SK-MEL-5 (cell line): Measurements from ENCODE around the gene SLC25A23. TPM values are rescaled to one million over a fixed set of nuclear protein-coding genes. Genes with fewer than 3 reads are reported as not detected.
"Not testable (repeated sequence)": the region's sequence is repeated elsewhere in the genome, so short reads cannot be mapped to it uniquely, and the experiment has no call there.

Experiments used
- DNase-seq: peaks from one replicate; pipeline ENCODE4 v3.0.0-alpha.2; 2016; ENCODE audit warnings: low read depth, low spot score
- in situ Hi-C: cut with HindIII; loops from 2 replicates; pipeline ENCODE4 v1.10.0; 2016; ENCODE audit warnings: low sequenced_read_pairs, high pct_unique_total_duplicates, low pct_unique_long_range_greater_than_20kb
- total RNA-seq: library from RNA; depleted of rRNA; stranded (reverse); fragments of >200 nt; shearing (Covaris generic); gene quantifications from 2 replicates; pipeline ENCODE4 v1.2.3, GENCODE V29; 2014

Gene SLC25A23
- total RNA-seq, 1 experiment from 2014 or later: 49.6 TPM

DNA sequence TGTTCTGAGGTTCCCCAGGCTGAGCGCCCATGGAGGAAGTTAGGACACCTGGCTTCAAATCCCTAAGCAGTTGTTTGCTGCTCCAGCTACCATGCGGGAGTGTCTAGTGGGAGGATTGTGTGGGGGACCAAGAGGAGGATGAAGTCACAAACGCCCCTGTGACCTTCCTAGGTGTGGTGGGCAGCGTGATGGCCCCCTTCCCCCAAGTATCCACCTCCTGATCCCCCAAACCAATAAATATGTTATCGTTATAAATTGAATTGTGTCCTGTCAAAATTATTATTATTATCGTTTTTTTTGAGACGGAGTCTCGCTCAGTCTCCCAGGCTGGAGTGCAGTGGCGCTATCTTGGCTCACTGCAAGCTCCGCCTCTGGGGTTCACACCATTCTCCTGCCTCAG, 25.9 kb downstream of the SLC25A23 start, which contains the start of gene SLC25A41:
SLC25A41 (minus strand) TSS at position 101 of the 400 bp plus-strand sequence; CDS start at position 31, 70 bp downstream.
- in situ Hi-C loops: no loop called here
- no peak for DNase-seq

- in situ Hi-C loops: no loop called here
- DNase-seq: no peak
Measured at GRCh38 chr19:6433165-6433564, 26.4 kb downstream of the SLC25A23 start.

- in situ Hi-C loops: no loop called here
- no peak for DNase-seq
Measured at GRCh38 chr19:6431891-6432290, 27.7 kb downstream of the SLC25A23 start.

DNA sequence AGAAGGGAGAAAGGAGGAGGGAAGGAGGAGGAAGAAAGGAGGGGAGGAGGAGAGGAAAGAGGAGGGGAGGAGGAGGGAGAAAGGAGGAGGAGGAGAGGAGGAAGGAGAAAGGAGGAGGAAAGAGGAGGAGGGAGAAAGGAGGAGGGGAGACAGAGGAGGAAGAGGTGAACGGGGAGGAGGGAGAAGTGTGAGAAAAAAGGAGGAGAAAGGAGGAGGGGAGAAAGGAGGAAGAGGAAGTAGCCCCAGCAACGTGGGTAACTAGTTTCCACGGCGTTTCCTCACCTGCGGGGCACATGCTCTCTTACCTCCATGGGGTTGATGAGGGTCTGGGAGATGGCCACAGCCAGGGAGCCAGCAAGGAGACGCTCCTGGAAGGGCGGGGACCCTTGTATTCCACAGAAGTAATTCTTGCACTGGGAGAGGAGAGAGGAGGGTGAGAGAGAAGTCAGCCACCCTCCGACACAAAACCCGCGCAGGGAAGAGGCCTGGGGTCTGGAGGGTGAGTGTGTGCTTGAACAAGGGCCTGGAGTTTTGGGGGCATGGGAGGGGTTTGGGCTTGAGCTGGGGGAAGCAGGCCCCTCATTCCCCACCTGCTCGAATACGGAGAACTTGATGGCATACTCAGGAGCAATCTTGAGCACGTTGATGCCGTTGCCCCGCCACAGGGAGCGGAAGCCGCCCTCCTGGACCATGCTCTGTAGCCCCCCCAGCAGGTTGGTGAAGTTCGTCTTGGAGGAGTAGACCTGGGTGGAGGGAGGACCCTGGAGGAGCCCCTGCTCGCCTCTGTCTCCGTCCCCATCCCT, 30.0 kb downstream of the SLC25A23 start:
- DNase-seq: no peak
- in situ Hi-C loops: no loop called here

GRCh38 chr19:6428692-6429418, 30.7 kb downstream of the SLC25A23 start:
- DNase-seq, in situ Hi-C loops: not testable (repeated sequence)

GRCh38 chr19:6427131-6427530, 32.5 kb downstream of the SLC25A23 start:
- DNase-seq: no peak
- in situ Hi-C loops: no loop called here

GRCh38 chr19:6425732-6426620, 33.6 kb downstream of the SLC25A23 start:
- in situ Hi-C loops: no loop called here
- peak; percentile 33 for DNase-seq

DNA sequence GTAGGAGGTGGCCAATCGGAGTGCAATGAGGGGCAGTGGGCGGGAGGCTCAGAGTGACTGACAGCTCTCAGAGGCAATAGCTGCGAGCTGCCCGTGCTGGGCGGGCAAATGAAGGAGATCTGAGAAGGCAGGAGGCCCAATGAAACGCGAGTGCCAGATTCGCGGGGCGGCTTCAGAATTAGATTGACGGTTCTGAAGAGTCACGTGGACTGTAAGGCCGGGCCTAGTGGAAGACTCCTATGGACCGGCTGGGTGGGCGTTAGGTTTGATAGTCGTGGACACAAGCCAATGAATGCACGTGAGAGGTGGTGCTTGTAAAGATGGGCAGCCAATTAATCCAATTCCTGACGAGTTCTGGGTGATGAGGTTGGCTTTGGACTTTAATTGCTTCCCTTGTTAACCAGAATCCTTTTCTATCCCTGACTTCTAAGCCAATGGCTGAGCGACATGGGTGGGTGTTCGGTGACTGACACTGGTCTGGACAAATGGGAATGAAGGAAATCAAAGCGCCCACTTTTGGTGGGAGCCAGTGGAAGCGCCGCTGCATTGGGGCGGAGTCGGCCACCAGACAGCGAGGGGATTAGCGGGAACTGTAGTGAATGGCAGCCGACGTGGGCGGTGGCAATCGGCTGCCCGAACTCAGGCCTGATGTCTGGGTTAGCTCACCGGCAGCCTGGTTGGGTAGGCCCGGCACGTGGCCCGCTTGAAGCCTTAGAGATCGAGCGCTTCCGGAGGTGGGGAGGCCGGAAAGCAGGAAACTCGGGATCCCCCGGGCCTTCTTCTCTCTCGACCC, 34.5 kb downstream of the SLC25A23 start:
- peak; percentile 99 for DNase-seq
- in situ Hi-C loops: no loop called here

GRCh38 chr19:6424195-6424938, 35.2 kb downstream of the SLC25A23 start, which contains the start of gene KHSRP:
KHSRP (minus strand) TSS chr19:6424811; CDS start chr19:6424701, 110 bp downstream.
- no peak for DNase-seq
- in situ Hi-C loops: no loop called here

- DNase-seq: peak; percentile 62
- in situ Hi-C loops: no loop called here
Measured at GRCh38 chr19:6423499-6424194, 35.9 kb downstream of the SLC25A23 start.

- in situ Hi-C loops: no loop called here
- no peak for DNase-seq
Measured at GRCh38 chr19:6421075-6422014, 38.2 kb downstream of the SLC25A23 start.

DNA sequence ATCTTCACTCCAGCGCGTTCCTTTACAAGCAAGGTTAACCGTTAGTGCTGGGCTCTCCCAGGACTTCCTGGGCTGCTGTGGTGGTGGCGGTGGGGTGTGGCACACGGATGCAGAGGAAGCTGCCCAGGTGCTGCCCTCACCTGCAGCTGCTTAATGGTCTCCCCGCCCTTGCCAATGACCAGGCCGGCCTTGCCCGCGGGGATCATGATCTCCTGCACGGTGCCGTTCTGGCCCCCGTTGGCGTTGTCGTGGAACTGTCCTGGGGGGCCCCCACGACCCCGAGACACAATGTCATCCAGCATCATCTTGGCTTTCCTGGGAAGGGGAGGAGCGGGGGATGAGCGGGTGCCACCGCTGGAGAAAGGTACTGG, 41.0 kb downstream of the SLC25A23 start:
- in situ Hi-C loops: no loop called here
- DNase-seq: no peak

- in situ Hi-C loops: no loop called here
- DNase-seq: peak; percentile 45
Measured at GRCh38 chr19:6417713-6418561, 41.7 kb downstream of the SLC25A23 start.
